Stimulated activated CD8-positive, alpha-beta memory T cell treated with anti-CD3 and anti-CD28 coated beads, Interleukin-7, amount 100 ng/mL, for 48 hours (primary cell): ENCODE results near the gene MYL12A.
A peak's percentile ranks its signal among the peaks of the same experiment; 100 is the strongest.
"Not testable (repeated sequence)": the region's sequence is repeated elsewhere in the genome, so short reads cannot be mapped to it uniquely, and the experiment has no call there.

Source experiments
- DNase-seq, 2 donors: peaks; one replicate each; pipeline ENCODE4 v3.0.0-alpha.2; 2020; ENCODE audit warnings: low read depth in 1 of 2; ENCODE audit errors: extremely low read depth in 1 of 2

Gene MYL12A

DNA sequence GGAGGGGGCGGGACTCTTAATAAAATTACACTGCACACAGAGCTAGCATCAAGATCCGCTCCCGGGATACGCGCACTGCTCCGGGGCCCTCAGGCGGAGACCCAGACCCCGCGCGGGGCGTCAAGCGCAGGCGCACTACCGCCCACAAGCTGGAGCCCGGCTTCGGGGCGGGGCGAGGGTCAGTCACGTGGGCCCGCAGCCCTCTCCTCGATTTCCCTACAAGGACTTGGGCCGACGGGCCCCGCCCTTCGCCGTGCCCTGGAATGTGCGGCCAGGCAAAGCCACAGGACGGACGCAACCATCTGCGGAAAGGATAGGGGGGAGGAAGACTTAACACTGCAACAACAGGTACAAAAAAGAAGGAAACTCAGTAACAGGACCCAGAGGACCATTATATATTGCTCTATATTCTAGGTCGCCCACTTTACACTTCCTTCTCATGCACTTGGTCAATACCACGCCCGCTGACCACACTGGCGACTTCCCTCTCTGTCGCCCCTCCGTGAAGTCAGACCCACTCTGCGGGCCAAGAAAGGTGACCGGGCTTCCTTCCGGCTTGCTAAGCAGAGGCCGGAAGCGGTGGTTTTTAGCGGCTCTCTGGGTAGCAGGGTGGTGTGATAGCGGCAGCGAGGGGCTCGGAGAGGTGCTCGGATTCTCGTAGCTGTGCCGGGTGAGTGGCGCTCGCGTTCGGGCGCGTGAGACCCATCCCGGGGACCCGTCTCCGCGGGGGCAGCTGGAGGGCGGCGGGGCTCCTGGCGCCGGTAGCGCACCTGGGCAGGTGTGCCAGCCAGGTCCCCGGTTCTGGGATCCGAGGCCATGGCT is at the start of gene MYL12A:
TSS of gene MYL12A (plus strand) at position 562 of the 822 bp plus-strand sequence. CDS start 5,447 bp downstream, outside the sequence.
- peak; percentile 94 to 96 for DNase-seq

DNA sequence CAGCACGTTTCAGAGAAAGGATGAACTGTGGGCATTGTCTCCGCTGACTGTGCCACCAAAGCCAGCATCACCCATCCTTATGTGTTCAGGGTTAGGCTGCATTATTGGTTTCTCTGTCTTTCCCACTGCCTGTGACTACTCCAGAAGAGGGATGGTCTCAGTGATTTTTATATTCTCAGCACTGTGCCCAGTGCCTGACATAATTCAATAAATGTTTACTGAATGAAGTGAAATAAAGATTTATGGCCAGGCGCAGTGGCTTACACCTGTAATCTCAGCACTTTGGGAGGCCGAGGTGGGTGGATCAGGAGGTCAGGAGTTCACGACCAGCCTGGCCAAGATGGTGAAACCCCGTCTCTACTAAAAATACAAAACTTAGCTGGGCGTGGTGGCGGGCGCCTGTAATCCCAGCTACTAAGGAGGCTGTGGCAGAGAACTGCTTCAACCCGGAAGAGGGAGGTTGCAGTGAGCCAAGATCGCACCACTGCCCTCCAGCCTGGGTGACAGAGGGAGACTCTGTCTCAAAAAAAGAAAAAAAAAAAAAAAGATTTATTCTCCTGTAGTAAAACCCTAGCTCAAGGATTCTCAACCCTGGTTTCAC is 49.2 kb upstream of the MYL12A start:
- DNase-seq: not testable (repeated sequence)

DNA sequence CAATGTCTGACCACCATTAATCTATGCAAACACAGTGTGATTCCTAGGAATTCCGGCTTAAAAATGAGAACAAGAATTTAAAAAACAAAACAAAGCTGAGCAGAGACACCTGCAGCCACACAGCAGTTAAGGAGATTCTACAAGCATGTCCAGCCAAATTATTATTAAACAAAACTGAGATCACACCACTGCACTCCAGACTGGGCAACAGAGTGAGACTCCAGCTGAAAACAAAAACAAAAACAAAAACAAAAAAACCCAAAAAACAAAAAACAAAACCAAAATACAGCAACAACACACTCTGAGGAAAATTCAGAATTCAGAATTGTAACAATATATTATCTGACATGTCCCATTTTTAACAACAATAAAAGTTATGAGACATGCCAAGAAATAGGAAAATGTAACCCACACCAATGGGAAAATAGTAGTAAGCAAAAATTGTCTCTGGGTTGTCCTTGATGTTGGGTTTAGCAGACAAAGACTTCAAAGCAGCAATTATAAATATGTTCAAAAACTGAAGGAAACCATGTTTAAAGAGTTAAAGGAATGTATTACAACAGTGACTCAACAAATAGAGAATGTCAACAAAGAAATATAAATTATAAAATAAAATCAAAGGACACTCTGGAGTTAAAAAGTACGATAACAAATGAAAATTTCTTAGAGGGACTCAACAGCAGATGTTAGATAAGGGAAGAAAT is 47.5 kb upstream of the MYL12A start:
- no peak for DNase-seq

DNA sequence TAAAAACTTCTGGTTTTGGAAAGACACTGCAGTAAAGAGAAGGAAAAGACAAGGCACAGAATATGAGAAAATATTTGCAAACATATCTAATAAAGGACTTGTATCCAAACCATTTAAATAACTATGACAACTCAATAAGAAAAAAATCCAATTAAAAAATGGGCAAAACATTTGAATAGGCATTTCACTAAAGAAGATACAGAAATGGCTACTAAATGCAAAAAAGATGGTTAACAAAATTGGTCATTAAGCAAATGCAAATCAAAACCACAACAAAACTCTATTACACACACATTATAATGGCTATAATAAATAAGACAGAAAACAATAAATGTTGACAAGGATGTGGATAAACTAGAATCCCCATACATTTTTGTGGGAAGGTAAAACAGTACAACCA is 42.4 kb upstream of the MYL12A start:
- DNase-seq: no peak

DNA sequence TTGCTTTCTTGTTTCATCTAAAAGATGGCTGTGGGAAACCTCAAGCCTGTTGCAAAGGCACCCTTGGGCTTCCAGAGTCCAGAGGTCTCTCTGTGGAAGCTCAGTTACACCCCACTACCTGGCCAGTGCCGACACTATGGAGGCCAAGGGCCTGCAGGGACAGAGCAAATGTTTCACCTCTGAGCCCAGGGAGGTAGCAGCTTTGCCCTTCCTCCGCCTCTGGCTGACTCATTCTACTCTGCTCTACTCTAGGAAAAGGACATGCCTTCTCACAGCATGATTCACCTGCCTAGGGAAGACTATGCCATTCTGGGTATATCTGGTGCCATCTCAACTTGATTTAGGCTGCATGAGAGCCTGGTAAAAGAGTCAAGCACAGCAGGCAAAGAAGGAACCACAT is 40.0 kb upstream of the MYL12A start:
- no peak for DNase-seq

DNA sequence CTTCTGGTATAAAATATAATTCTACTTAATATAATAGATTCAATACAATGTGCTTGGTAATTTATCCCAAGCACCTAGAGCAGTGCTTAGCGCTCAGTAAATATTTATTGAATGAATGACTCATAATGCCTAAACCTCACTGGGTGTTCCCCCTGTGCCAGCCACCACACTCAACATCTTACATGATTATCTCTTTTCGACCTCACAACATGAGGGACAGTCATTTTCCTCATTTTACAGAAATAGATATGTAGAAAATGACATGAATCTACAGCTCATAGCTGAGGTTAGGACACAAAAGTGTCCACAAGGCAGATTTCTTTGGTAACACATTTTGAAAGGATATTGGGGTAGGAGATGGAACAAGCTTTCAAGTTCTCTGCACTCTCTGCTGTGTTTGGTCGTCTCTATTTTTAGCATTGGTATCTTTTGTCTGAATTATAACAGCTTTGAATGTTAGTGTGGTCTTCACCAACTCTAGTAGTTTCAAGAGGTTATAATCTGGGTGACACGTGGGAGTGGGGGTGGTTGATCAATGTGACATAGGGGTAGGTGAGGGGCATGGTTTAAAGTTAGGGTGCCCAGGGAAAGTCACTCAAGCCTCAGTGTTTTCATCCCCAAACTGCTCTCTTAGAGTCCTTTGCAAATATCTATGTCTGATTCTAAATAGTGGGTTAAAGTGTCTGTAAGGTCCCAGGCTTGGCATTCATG is 37.6 kb upstream of the MYL12A start:
- no peak for DNase-seq

DNA sequence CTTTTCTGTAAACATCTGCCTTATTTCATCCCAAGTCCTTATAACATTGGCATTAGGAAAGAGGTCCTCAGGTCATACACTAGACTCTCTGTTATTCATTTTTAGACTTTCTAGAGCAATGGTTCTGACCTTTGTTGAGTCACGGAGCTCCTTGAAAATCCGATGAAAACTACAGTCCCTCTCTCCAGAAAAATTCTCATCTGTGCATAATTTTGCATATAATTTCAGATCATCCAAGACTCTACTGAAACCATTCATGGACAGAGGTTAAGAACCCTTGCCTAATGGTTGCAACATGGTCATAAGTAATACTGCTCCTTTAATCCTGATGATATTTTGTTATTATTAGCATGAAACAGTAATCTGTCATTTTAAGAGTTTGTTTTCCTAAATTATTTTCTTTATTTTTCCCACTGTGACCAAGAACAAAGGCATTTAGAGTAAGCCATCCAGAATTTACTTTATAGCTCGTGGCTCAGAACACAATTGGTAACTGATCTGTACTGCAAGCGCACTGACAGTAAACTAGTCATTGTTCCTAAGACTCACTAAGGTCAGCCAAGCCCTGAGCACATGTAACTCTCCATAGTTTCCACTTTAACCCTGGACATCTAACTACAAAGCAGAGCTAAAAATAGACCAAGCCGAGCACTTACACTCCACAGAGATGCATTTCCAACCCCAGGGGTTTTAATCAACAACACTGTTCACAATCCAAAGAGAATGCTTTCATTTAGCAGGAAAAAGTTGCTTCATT is 36.2 kb upstream of the MYL12A start:
- no peak for DNase-seq

DNA sequence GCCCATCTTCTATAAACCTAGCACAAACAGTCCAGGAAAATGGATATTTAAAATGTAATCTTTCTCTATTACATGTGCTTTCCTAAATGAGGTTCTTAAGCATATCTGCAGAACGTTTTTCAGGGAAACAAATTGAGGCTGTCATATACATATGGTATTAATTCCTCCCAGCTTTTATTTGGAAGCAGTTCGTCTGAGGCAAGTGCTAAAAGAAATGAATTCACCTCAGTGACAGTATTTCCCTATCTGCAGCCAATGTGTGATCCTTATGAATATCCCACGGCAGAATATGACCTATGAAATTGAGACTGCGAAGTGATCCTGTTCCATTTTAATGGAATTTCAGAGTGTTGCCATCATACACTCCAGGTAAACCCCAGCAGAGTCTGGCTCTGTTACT is 34.9 kb upstream of the MYL12A start:
- no peak for DNase-seq

DNA sequence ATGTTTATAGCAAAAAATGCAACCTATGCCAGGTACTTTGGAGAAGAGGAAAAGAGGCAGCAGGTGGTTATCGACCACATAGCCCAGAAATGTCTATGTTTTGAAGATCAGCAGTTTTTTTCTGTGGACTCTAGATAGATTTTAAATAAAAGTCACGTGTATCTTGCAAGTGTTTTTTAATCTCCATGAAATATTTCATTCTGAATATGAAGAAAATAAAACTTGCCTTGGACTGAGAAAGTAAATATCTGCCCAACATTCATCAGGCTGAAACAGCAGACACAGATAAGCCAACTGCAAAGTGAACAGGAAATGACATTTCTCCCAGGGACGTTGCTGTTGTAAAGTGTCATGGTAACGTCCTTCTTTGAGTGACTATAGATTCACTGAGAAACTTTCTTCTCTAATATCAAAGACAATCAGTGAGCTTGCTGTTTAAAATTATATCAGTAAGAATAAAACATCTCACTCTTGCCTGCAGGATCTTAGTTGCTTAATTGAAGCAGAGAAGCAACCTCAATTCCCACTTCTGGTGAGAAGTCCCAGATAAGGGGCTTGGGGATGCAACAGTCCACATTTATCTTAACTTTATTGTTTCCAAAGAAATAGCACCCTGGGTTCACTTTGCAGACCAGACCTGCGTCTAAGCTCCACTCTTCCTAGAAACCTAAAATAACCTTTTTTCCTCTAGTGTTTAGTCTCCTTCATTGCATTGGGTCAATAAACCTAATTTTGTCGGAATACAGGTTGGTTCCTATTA is 34.1 kb upstream of the MYL12A start:
- DNase-seq: no peak

DNA sequence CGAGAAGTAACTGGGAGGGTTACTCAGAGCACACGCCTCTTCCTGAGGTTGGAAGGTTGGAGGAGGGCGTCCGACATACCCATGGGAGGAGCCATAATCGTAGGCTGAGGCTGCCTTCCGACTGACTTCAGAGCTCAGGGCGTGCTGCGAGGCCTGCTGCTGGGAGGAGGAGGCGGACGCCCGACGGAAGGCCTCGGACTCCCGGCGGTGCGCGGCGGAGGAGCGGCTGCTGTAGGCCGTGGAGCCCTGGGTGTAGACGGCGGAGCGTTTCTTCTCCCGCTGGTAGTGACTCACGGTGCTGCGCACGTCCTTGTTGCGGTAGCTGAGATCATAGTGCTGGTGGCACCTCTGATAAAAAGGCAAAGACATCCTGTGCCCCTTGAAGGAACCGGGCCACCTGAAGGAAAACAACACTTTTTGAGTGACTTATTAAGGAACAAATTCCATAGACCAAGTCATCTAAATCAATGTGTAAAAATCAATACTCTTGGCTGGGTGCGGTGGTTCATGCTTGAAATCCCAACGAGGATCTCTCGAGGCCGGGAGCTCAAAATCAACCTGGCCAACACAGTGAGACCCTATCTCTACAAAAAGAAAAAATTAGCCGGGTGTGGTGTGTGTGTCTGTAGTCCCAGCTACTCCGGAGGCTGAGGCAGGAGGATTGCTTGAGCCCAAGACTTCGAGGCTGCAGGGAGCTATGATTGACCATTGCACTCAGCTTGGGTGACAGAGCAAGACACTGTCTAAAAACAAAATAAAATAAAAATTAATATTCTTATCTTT is 32.6 kb upstream of the MYL12A start:
- DNase-seq: no peak

DNA sequence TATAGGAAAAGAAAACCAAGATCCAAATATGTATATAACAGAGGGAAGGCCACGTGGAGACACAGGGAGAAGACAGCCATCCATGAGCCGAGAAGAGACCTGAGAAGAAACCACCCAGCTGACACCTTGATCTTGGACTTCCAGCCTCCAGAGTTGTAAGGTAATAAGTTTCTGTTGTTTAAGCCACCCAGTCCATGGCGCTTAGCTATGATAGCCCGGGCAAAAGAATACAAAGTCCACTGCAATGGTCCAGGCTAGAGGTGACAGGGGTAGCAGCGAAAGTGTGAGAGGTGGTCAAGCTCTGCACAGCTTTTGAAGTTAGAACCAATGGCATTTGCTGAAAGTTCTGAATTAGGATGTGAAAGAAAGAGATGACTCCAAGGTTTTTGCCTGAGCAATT is 30.6 kb upstream of the MYL12A start:
- DNase-seq: no peak

DNA sequence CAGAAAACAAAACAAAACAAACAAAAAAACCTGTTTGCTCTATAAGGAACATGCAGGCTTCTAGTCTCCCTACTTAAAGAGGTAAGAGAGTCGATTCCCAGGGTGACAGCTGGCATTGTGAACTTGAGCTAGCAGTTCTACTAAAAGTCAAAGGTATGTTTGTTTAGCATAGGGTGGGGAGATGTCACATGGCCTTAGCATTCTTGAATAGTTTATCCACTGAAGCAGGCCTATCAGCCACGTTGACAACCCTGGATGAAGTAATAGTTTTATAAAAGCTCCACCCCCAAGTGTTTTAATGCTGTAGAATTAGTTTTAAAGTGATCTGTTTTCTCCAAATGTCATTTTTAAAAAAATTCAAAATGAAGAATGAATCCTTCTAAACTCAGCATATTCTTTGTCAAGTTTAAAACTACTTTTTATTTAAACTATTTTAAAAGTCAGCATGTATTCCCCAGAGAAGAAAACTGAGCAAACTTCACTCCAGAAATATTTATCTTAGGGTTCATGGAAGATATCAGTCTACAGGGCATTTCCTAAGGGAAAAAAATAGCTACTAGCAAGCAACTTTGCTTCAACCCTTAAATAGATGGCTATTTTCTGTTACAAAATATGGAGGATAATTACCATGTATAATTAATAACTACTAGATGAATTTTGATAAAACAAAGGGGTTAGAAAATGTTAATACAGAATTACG is 29.5 kb upstream of the MYL12A start:
- no peak for DNase-seq

DNA sequence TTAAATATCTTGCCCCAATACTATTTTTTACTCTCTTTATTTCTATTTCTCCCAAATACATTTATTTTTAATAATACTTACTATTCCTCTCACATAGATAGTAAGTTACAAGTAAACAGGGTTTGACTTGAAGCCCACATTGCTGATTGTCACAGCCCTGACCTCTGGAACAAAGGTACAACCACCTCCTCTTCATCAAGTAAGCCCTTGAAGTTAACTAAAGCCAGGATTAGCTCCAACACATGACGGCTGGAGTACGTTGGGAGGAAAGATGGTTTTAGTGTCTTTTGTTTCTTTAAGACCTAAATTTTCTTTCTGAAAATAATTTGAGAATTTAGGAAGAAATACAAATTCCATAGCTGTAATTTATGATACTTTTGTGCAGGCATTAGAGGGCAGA is 28.8 kb upstream of the MYL12A start:
- no peak for DNase-seq

DNA sequence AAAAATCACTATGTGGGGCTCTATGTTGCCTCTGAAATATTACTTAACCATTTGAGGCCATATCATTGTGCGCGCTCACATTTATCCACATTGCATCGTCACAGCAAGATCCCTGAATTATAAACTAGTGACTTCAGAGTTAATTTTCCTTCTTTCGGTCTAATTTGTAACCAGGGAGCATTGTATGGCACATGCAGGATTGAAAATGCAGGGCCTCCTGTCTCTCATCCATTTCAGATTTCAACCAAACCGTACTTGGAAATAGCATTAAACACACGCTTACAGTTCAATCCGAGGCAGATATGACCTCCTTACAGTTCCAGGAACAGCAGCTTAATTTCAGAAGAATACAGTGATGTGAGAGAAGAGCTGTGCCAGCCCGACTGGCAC is 28.4 kb upstream of the MYL12A start:
- DNase-seq: no peak

DNA sequence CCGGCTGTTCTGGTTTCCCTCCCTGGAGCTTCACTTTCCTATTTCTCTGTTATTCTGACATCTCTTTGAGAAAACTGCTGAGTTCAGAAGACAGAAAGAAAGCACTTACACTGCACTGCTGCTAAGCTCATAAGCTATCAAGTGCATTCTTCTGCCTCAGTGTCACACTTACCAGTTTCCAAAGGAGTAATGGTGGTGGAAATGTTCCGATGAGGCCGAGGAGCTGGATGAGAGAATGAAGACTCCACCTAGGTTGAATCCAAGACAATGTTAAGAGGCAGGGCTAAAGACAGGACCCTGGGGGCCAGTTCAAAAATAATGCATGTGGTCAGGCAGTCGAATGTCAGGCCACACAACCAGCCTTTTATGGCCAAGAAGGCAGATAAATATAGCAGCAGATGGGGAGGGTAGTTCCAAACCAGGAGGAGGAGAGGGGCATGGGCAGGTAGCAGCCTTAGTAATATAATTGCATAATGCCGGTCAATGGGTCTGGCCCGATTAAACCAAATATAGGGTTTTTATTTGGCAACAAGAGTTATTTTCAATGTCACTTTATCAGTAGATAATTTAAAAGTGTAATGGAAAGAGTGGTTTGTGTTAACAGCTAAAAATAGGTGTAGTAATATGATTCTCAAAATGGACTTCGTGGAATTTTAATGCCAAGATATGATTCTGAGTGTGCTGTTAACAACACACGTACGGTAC is 27.8 kb upstream of the MYL12A start, which contains the start of gene MYOM1:
TSS of gene MYOM1 (minus strand) at position 338 of the 705 bp plus-strand sequence. CDS start 4,745 bp downstream, outside the sequence.
- no peak for DNase-seq

DNA sequence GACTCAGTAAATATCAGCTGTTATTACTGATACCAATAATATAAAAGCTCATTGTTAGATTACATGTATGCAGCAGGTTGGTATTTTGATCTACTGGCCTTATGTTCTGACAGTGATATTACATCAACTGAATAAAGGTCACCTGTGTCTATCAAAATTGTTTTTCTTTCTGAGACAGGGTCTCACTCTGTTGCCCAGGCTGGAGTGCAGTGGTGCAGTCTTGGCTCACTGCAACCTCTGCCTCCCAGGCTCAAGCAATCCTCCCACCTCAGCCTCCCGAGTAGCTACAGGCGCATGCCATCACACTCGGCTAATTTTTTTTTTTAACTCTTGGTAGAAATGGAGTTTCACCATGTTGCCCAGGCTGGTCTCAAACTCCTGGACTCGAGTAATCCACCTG is 26.7 kb upstream of the MYL12A start:
- DNase-seq: not testable (repeated sequence)

DNA sequence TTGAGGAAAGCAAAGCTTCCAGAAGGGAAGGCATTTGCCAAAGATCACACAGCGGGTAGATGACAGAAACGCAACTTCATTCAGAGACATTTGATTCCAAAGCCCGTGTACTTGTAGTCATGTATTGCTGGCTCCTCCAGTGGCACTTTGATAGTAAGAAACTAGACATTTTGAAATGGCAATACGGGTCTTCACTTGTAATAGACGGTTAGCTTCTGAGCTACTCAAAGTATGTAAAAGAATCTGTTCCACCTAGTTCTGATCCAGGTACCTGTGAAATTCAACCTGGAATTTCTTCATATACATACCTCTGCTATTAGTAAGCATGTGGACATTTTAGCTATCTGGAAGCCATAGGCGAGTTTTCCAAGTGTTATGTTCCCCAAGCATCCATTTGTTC is 26.1 kb upstream of the MYL12A start:
- no peak for DNase-seq

DNA sequence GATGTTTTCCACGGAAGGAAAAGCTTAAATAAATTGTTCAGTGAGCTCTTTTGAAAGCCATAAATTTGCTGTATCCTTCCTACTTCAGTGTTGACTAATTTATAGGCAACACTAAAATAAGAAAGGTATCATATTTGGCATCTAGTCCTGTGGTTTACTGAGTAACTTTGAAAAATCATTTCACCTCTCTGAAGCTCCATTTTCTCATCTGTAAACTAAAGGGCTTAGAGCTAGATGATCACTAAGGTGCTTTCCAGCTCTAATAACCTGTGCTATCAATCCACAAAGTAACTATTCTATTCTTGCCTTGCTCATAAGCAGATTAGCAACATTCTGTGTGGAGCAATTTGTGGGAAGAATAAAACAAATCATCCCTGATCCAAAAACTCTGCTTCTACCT is 24.2 kb upstream of the MYL12A start:
- no peak for DNase-seq
